ENCODE measurements around the gene CD81.

The CD81 gene

DNA sequence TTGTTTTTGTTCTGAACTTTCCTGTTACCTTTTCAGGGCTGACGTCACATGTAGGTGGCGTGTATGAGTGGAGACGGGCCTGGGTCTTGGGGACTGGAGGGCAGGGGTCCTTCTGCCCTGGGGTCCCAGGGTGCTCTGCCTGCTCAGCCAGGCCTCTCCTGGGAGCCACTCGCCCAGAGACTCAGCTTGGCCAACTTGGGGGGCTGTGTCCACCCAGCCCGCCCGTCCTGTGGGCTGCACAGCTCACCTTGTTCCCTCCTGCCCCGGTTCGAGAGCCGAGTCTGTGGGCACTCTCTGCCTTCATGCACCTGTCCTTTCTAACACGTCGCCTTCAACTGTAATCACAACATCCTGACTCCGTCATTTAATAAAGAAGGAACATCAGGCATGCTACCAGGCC, 19.9 kb downstream of the CD81 start:
- FAIRE-seq: no peak
- DNase-seq (ENCODE audit: insufficient read length, low spot score): no peak
- TF ChIP-seq, protein P1, sequence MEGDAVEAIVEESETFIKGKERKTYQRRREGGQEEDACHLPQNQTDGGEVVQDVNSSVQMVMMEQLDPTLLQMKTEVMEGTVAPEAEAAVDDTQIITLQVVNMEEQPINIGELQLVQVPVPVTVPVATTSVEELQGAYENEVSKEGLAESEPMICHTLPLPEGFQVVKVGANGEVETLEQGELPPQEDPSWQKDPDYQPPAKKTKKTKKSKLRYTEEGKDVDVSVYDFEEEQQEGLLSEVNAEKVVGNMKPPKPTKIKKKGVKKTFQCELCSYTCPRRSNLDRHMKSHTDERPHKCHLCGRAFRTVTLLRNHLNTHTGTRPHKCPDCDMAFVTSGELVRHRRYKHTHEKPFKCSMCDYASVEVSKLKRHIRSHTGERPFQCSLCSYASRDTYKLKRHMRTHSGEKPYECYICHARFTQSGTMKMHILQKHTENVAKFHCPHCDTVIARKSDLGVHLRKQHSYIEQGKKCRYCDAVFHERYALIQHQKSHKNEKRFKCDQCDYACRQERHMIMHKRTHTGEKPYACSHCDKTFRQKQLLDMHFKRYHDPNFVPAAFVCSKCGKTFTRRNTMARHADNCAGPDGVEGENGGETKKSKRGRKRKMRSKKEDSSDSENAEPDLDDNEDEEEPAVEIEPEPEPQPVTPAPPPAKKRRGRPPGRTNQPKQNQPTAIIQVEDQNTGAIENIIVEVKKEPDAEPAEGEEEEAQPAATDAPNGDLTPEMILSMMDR (IDR thresholded peaks at IDR 0.05; ENCODE audit: insufficient read depth, missing control alignments): no peak

DNA sequence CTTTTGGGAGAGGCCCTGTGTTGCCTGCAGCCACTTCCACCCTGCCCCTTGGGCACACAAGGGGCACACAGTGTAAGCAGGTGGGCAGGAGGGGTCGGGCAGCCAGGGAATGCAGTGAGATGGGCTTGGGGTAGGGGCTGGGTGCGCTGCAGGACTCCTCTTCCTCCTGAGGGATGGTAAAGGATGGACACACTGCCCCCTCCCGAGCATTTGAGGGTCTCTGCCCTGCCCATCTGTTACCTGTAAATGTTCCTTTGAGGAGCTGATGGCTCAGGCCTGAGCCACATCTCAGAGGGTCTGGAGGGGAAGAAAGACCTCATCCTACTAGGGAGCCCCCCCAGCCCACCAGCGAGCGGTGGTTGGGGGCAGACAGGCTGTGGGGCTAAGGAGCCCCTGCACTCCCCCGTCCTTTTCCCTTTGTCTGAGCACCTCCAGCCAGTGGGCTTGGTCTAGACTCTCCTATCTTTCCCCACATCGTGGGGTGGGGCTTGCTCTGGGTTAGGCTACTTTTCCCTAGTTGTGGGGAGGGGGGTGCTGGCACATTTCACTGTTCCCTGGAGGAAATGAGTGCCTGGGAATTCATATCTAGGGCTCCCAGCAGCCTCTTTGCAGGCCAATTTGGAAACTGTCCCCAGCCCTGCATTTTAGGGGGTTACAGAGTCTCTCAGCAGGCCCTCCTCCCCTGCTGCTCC, 21.7 kb downstream of the CD81 start:
- TF ChIP-seq, protein P1 (IDR thresholded peaks at IDR 0.05; ENCODE audit: insufficient read depth, missing control alignments): peak; percentile 10
- DNase-seq (ENCODE audit: insufficient read length, low spot score) (no peak), FAIRE-seq (no peak)

DNA sequence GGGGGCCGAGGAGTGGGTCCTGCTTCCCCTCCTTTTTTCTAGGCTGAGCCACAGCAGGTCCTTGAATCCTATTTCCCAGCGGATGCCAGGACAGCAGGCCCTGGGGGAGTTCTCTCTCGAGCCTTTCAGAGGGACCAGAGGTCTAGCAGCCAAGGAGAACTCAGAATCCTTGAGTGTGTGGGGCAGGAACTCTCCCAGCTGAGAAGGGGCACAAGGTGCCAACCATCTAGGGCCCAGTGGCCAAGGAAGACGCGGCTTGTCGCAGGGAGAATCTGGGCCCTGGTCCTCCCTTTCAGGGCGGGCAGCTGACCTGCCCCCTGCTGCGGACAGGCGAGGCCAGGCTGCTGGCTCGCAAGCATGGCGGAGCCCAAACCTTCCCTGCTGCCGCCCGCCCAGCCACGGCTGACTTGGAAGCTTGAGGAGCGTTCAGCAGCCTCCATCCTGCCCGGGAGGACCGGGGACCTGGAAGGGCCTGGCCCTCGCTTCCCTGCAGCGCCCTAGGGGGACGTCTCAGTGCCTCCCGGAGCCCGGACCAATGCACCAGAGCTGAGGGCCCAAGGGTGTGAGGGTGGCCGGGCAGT, 22.5 kb downstream of the CD81 start:
- no peak for FAIRE-seq
- no peak for DNase-seq (ENCODE audit: insufficient read length, low spot score)
- TF ChIP-seq, protein P1 (IDR thresholded peaks at IDR 0.05; ENCODE audit: insufficient read depth, missing control alignments): no peak

DNA sequence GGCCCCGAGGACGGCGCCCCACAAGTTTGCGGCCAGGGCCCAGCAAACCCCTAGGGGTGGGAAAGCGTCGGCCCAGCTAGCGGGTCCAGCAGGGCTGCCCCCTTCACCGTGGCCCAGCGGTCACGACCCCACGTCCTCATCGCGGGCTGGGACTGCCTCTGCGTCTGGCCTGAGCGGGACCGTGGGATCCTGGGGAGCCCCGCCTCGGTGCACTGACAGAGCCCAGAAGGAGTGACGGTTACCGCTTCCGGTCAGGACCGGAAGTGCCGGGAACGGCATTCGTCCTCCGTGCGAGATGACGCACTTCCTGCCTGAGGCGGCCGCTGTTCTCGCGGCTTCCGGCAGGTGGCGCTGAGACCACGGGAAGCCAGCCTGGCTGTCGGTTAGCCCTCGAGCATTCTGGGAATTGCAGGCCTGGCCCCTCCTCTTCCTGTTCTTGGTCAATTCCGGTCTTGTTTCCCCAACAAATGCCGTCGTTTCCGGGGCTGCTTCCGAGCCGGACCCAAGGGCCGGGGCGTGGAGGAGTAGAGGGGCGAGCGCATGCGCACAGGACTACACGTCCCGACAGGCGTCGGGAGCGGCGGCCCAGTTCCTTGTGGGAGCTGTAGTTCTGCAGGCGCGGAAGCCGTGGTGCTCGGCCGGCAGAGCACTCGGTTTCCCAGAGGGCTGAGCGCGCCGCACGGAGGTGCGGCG, 23.1 kb downstream of the CD81 start, which contains the start of gene TSSC4:
TSS of gene TSSC4 (plus strand) at position 682 of the 693 bp plus-strand sequence. CDS start 1,884 bp downstream, outside the sequence.
- TF ChIP-seq, protein P1 (IDR thresholded peaks at IDR 0.05; ENCODE audit: insufficient read depth, missing control alignments): peak; percentile 97
- DNase-seq (ENCODE audit: insufficient read length, low spot score) (peak; percentile 95), FAIRE-seq (no peak)

DNA sequence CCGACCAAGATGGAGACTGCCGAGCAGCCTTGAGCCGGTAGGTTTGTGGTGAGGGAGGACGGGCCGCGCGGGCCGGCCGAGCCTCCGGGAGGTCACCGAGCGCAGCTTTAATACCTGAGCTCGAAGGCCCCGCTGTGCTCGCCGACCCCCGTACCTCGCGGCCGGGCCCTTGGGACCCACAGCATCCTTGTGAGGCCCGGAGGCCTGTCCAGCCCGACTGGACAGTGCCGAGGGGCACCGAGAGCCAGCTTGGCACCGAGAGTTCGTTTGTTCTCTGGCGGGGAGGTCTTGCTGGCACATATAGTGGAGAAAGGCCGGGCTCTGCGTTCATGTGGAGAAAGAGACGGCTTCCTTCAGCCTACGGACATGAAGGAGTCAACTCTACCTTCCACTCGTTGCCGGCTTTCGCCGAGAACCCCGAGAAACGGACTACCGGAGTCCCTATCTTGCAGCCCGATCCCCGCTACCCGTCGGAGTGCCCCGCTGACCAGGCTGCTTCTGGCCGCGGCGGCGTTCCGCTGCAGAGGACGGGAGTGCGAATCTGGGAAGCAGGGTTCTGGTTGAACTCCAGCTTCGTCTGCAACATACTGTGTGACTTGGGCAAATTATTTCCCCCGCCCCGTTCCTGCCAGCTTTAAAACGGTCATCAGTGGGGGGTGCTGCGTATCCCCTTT, 23.8 kb downstream of the CD81 start:
- no peak for FAIRE-seq
- TF ChIP-seq, protein P1 (IDR thresholded peaks at IDR 0.05; ENCODE audit: insufficient read depth, missing control alignments): no peak
- DNase-seq (ENCODE audit: insufficient read length, low spot score): no peak

DNA sequence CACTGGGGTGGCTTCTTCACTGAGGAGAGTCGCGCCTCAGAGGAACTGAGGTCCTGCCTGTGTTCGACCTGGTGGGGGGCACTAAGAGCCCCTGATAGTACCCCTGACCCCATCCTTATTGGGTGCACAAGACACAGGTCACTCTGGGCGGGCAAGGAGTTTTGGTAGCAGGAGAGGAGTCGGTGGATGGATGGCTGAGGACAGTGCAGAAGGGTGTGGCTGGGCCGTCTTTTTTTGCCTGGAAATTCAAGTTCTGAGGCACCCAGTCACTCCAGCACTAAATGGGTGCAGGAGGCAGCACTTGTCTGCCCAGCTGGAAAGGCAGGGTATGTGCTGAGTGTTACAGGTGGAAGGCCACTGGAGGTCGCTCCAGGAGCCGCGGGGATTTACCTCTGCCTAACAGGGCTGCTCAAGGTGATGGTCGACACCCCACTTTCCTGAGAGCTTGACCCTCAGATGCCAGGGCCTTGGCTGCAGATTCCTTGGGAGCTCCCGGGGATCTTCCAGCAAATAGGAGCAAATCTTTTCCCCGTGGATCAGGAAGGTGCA, 24.4 kb downstream of the CD81 start:
- FAIRE-seq (no peak), DNase-seq (ENCODE audit: insufficient read length, low spot score) (no peak)
- TF ChIP-seq, protein P1 (IDR thresholded peaks at IDR 0.05; ENCODE audit: insufficient read depth, missing control alignments): no peak
